ENCODE results near the gene CYP4X1.
"Not testable (repeated sequence)": the region's sequence is repeated elsewhere in the genome, so short reads cannot be mapped to it uniquely, and the experiment has no call there.

Gene CYP4X1

DNA sequence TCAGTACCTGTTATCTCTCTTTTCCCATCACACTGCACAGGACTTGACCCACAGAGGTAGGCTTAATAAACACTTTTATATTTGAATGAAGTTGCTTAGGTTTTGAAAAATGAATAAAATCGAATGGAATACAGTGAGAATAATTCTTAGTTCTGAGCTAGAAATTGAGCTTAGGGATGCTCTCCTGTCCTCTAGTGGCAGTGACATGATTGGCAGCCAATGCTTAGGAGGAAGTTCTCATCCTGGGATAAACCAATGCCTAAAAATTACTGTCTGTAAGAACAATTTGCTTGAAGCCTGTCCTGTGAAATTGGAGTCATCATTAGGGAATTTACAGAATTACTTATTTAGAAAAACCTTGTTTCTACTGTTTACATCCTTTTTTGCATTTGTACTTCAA, 21.3 kb upstream of the CYP4X1 start:
- peak; percentile 21 for DNase-seq (ENCODE audit: low read depth)
- H3K4me3 ChIP-seq (ENCODE audit: low read length): no peak overlapping the region
- TF ChIP-seq, protein P1, sequence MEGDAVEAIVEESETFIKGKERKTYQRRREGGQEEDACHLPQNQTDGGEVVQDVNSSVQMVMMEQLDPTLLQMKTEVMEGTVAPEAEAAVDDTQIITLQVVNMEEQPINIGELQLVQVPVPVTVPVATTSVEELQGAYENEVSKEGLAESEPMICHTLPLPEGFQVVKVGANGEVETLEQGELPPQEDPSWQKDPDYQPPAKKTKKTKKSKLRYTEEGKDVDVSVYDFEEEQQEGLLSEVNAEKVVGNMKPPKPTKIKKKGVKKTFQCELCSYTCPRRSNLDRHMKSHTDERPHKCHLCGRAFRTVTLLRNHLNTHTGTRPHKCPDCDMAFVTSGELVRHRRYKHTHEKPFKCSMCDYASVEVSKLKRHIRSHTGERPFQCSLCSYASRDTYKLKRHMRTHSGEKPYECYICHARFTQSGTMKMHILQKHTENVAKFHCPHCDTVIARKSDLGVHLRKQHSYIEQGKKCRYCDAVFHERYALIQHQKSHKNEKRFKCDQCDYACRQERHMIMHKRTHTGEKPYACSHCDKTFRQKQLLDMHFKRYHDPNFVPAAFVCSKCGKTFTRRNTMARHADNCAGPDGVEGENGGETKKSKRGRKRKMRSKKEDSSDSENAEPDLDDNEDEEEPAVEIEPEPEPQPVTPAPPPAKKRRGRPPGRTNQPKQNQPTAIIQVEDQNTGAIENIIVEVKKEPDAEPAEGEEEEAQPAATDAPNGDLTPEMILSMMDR (IDR thresholded peaks at IDR 0.05; ENCODE audit: insufficient read depth, low read depth, low read length, missing control alignments): peak; percentile 79

GRCh38 chr1:47003896-47004403, 19.5 kb upstream of the CYP4X1 start:
- no peak for DNase-seq (ENCODE audit: low read depth)
- no peak overlapping the region for H3K4me3 ChIP-seq (ENCODE audit: low read length)
- TF ChIP-seq, protein P1 (IDR thresholded peaks at IDR 0.05; ENCODE audit: insufficient read depth, low read depth, low read length, missing control alignments): no peak

- not testable (repeated sequence) for H3K4me3 ChIP-seq (ENCODE audit: low read length); DNase-seq (ENCODE audit: low read depth)
Measured at GRCh38 chr1:47006437-47006836, 17.0 kb upstream of the CYP4X1 start.

GRCh38 chr1:47013293-47013692, 10.2 kb upstream of the CYP4X1 start:
- TF ChIP-seq, protein P1 (IDR thresholded peaks at IDR 0.05; ENCODE audit: insufficient read depth, low read depth, low read length, missing control alignments): no peak
- no peak for DNase-seq (ENCODE audit: low read depth)
- no peak overlapping the region for H3K4me3 ChIP-seq (ENCODE audit: low read length)

GRCh38 chr1:47021070-47021469, 2.4 kb upstream of the CYP4X1 start:
- TF ChIP-seq, protein P1 (IDR thresholded peaks at IDR 0.05; ENCODE audit: insufficient read depth, low read depth, low read length, missing control alignments): no peak
- no peak for DNase-seq (ENCODE audit: low read depth)
- no peak overlapping the region for H3K4me3 ChIP-seq (ENCODE audit: low read length)

DNA sequence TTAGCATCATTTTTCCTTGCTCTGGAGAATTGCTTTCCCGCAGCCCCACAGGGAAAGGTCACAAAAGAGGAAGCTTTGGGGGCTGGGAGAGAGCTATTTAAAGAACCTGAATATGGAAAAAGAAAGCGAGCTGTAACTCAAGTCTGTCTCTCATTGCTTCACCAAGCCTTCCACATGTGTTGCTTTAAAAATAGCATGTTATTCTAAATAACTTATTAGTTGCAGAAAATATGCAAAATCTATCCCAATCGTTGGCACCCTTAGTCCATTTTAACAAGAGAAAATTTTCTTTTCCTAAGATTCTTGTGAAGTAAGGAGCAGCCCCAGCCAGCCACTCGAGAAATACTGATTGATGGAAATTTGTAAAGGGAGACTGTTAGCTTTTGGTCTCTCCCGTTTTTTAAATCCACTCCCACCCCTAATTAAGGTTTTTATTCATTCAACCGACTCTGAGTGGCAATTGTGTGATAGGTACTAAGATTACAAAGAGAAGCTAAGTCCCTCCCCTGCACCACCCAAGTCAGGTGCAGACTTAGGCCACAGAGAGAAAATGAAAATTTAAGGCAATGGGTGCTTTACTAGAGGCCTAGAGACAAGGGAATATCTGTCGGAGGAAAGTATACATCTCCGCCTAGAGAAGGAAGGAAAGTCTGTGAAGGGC, 802 bp downstream of the CYP4X1 start:
- peak overlapping the region; percentile 35 for H3K4me3 ChIP-seq (ENCODE audit: low read length)
- TF ChIP-seq, protein P1 (IDR thresholded peaks at IDR 0.05; ENCODE audit: insufficient read depth, low read depth, low read length, missing control alignments): no peak
- no peak for DNase-seq (ENCODE audit: low read depth)

DNA sequence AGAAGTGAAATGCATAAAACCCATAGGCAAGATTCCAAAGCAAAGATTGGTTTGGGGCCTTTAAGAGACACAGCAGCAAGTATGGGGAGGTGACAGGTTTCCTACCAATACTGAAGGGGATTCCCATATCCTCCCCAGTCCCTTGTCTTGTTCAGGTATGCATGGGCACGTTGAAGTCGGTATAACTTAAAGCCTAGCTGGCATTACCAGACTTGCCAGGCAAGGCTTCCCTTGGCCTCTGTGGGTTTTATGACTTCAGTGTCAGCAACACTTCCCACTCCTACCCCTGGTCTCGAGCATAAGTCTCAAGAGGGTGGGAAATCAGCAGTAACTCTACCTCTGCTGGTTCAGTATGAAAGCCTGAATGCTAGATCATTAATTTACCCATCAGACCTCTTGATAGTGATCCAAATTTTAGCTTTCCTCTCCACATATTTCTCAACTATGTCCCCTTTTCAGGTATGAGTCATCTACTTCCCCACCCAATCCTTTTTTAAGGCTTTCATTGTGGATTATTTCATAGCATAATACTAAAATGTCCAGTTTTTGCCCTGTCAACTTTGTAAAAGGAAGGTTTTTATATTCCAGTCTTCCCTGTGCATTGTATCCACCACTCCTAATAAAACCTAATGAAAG, 6.8 kb downstream of the CYP4X1 start:
- peak; percentile 50 for DNase-seq (ENCODE audit: low read depth)
- H3K4me3 ChIP-seq (ENCODE audit: low read length): no peak overlapping the region
- TF ChIP-seq, protein P1 (IDR thresholded peaks at IDR 0.05; ENCODE audit: insufficient read depth, low read depth, low read length, missing control alignments): no peak
